NCI-H1092 treated with DMSO at 0.1 percent for 48 hours (cell line): ENCODE results near the gene GPR39.
"Not testable (repeated sequence)": the region's sequence is repeated elsewhere in the genome, so short reads cannot be mapped to it uniquely, and the experiment has no call there.

Source experiments
- DNase-seq: peaks from one replicate; lab custom pipeline; 2025; lab: John Stamatoyannopoulos, UW

Gene GPR39

DNA sequence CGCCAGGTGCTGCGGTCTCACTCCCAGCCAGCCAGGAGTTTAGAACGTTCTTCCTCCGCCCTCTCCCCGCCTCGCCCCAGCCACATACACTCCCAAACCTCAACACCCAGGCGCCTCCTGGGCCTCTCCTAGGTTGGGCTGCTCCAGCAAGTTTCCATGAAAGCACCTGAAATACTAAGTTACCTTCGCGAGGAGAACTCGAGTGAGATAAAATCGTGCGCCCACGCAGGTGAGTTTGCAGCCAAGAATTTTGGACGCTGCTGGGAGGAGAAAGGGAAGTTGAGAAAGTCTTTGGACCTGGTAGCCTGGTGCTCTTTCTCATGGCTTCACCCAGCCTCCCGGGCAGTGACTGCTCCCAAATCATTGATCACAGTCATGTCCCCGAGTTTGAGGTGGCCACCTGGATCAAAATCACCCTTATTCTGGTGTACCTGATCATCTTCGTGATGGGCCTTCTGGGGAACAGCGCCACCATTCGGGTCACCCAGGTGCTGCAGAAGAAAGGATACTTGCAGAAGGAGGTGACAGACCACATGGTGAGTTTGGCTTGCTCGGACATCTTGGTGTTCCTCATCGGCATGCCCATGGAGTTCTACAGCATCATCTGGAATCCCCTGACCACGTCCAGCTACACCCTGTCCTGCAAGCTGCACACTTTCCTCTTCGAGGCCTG is at the start of gene GPR39:
TSS of gene GPR39 (plus strand) at position 83 of the 673 bp plus-strand sequence.
- no peak for DNase-seq

DNA sequence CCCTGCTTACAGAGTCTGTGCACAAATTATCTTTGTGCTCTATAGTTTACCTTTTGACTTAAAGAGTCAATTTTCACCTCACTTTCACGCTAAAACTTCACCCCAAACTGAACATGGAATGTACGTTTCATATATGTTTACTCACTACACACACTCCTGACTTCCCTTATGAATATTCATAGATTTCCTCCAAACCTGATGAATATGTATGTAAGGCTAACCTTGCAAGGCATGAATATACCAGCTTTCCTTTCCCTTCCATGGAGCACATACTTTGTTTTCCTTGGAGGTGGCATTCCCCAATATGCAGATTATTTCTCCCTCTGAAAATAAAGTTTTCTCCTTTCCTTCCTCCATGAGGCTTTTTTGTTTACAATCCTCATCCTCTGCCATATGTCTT is 48.4 kb upstream of the GPR39 start:
- no peak for DNase-seq

DNA sequence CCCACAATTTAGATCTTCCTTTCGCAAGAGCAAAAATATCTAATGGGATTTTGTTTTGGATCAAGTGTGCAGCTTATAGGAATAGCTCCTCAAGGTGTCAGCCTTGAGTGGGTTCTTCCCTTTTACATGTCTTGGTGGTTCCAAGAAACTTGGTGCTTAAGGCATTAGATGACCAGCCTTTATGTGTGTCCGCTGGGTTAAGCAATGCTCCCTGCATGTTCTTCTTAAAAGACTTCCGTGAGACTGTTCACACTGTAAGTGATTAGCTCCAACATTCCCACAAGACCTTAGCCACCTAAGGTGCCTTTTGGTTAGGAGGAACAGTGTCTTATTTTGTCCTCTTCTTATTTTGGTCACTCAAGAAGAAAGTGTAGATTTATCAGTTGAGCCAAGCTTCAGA is 44.3 kb upstream of the GPR39 start:
- no peak for DNase-seq

DNA sequence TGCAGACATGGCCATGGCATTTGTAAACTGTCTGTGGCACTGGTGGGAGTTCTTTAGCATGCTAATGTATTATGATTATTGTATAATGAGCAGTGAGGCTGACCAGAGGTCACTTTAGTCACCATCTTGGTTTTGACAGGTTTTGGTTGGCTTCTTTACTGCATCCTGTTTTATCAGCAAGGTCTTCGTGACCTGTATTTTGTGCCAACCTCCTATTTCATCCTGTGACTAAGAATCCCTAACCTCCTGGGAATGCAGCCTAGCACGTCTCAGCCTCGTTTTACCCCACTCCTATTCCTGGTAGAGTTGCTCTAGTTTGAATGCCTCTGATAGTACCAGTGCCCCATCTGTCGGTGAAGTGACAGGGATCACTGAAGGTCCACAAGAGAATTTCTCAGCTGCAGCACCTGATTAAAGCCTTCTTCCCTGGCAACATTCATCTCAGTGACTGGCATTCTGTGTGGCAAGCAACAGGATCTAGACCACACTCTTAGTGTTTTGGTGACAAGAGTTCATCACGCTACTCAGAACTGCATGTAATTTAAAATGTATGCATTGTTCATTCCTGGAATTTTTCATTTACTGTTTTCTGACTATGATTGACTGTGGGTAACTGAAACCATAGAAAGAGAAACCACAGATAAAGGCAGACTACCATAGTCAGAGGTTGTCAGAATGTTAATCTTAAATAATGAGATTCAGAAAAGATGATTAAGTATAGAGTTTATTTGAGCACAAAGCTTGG is 43.0 kb upstream of the GPR39 start:
- no peak for DNase-seq

DNA sequence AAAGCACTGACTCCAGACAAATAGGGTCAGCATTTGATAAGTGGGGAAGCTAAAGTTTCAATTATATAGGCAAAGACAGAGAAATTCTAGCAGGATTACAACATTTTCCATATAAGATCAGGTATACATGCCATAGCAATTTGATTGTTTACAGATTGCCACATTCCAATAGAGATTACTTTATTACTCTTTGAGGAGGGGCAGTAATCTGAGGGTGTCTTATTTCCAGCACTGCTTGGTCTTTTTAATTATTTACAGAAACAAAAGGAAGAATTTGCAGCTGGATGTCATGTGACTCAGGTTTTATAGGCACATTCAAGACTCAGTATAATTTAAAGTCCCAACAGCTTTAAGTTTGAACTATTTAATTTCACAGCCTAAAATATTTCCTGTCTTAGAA is 42.5 kb upstream of the GPR39 start:
- no peak for DNase-seq

DNA sequence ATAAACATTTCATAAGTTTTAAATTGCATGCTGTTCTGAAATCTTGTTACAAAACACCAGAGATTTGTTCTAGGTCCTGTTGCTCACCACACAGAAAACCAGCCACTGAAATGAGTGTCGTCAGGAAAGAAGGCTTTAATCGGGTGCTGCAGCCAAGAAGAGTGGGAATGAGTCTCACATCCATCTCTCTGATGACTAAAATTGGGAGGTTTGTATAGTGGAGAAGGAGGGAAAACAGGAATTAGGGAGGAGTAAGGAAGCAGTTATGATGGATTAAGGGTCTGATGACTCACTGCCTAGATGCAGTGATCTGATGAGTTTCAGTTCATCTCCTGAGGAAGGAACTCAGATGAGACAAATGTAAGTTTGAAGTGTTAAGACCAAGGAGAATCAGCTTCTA is 42.1 kb upstream of the GPR39 start:
- no peak for DNase-seq

DNA sequence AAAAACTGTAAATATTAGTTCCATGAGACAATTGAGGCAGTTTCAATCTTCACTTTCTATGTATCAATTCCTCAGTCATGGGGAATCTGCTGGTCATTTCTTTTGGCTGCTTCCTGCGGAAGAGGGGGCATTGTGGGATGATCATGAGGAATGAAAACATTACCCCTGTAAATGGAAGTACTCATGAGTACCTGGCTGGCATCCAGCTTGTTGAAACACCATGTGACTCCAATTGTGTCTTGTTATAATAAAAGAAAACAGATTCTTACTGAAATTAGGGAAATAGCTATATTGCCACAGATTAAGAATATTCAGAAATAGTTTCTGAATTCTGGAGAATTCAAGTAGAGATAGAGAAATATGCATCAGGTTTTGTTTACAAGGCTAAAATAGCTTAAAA is 41.6 kb upstream of the GPR39 start:
- DNase-seq: no peak

DNA sequence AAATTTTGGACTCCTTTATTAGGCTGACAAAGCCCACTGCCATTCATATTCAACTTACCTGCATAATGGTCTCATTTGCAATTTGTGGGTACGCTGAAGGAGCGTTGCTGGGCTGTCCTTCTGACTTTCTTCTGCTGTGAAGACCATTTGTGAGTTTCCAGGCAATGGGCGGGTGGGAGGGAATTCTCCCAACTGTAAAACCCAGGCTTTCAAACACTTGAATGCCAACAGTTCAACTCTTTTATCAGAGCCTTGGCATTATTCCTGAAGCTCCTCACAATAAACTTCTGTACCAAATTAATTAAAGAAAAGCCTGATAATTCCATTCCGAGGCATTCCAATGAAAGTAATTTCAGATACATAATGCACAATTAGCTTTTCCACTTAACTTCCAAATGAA is 35.2 kb upstream of the GPR39 start:
- DNase-seq: no peak

DNA sequence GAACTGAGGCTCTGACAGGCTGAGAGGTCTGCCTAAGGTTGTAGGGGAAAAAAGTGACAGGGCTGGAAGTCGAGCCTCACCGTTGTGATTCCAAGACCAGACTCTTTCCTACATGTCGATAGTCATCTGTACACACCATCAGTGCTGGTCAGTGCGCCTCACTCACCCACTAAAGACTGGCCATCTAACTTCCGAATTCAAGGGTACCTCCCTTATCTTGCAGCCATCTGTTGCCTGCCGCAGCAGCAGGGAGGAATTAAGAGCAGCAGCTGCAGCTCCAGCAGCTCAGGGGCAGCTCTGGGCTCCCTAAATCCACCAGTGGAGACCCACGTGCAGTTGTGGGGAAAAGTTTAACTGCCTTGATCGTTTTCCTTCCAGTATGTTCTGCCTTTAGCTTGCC is 32.6 kb upstream of the GPR39 start:
- DNase-seq: no peak

DNA sequence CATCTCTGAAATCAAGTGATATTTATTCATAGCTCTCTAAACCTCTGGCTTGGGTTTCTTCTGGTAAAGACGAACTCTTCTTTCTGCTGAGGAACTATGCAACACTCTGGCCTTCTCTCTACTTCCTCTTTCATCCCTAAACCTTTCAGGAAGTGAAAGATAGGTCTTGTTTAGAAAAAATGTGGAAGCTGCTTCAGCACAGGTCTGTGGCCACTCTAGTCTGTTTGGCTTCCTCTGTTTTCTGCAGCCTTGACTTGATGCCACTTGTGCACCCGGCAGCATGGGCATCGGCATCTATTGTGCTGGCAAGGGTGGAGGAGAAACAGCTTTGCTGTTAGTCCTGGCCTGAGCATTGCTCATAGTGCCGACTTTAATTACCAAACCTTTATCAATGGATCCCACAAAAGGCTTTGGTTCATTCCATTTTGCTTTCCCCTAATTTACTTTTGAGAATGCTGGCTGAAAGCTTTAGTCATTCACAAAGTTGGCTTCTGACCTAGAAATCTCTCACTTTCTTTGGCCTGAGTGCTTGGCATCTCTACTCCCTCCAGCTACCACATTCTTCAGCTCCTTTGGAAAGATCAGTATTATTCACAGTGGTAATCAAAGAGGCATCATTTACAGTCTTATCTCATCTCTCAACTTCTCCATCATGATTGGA is 32.0 kb upstream of the GPR39 start:
- DNase-seq: no peak

DNA sequence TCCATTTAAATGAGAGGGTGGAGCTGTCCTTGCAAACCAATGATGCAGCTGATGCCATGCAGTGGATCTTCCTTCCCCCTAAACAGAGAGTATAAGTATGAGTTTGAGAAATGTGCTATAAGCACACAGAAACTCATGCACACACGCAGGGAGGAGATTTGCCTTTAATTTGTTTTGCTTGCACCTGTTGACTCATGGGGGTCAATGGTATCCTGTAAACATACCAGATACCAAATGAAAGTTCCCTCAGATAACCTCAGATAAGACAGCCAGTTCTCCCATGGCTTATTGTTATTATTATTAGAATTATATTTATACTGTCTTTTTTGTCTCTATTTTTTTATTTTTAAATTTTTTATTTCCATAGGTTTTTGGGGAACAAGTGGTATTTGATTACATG is 29.5 kb upstream of the GPR39 start:
- no peak for DNase-seq

DNA sequence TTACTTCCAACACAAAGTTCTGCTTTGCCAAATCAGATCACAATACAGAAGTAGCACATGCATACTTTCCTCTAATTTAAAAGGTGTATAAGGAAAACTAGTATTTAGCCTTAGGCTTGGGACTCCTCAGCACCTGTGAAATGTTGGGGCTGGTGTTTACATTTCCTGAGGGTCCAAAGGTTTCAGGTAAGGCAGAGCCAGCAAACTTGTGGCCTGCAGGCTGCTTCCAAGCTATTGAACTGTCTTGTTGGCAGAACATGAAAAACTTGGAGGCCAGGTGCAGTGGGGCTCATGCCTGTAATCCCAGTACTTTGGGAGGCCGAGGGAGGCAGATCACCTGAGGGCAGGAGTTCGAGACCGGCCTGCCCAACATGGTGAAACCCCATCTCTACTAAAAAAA is 26.5 kb upstream of the GPR39 start:
- DNase-seq: no peak

DNA sequence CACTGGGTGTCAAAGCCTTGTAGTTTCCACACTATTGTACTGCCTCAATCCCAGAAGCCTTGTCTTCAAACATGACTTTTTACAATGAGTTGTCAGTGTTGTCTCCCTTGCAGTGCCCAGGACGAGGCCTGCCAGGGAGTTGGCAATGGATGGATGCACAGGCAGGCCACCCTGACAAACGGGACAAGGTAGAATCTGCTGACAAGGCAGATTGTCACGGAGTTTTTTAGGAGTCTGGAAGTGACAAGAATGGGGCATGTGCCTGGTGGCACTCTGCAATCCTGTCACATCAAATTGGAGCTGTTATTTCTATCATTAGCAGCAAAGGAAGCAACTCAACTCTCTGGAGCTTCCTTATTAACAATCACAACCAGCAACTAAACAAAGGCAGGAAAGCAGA is 25.2 kb upstream of the GPR39 start:
- DNase-seq: no peak

DNA sequence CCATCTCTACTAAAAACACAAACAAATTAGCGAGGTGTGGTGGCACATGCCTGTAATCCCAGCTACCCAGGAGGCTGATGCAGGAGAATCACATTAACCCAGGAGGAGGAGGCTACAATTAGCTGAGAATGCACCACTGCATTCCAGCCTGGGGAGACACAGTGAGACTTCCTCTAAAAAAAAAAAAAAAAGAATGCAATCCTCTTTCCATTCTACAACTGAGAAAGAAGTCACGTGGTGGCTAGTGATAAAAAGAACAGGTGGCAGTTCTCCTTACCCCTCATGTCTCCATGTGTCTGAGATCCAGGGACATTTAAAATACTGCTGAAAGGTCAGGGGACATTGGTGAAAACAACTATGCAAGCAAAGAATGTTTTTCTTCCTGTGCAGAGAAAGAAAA is 24.4 kb upstream of the GPR39 start:
- DNase-seq: no peak

DNA sequence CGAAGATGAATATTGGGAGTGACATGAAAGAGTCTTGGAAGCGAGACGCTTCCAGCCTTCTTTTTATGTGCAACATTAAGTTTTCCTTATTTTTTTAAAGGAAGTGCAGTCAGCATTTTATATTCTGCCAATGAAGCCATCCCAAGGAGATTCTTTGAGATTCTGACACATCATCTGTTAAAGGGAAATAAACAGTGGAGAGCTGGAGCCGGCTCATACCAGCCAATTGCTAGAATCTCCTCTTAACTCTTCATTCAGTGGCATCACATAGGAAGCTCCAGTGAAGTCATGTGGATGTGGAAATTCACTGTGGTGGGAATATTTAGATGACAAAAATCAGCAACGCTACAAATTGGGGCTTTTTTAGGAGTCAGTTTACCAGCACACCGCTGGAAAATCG is 23.7 kb upstream of the GPR39 start:
- DNase-seq: no peak

DNA sequence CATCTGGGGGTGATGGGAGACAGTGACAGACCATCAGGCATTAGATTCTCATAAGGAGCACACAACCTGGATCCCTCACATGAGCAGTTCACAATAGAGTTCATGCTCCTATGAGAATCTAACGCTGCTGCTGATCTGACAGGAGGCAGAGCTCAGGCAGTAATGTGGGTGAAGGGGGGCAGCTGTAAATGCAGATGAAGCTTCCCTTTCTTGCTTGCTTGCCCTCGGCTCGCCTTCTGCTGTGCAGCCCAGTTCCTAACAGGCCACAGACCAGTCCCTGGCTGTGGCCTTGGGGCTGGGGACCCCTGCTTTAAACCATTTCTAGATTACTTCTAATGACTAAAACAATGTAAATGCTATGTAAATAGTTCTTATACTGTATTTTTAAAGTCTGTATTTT is 19.6 kb upstream of the GPR39 start:
- DNase-seq: not testable (repeated sequence)

DNA sequence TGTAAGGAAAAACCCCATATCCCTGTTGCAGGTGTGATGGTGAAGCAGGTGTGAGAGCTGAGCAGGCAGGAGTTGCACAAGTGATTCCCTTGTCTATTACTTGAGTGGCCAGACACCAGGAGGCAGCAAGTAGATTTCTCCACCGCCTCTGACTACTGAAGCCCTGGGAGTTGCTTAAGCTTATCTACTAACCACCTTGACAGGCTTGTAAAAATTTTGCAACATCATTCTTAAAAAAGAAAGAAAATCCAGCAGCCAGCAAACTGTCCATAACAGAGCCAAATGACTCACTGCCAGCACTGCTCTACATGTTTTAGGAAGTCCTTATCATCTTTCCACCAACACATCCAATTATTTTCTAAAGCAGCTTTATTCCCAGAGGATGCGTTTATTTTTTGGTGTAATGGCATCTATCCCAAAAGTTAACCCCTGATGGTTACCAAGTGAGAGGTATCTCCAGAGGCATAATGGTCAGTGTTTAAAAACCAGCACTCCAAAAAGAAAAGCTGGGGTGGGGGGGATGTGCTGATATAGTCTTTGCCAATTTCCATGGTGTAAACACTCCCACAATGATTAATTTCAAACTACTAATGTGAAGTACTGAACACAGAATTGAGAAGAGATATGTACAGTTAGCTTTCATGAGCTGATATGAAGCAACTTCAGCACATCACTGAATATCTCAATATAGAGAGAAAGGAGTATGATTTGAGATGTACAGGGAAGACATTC is 16.3 kb upstream of the GPR39 start:
- no peak for DNase-seq

DNA sequence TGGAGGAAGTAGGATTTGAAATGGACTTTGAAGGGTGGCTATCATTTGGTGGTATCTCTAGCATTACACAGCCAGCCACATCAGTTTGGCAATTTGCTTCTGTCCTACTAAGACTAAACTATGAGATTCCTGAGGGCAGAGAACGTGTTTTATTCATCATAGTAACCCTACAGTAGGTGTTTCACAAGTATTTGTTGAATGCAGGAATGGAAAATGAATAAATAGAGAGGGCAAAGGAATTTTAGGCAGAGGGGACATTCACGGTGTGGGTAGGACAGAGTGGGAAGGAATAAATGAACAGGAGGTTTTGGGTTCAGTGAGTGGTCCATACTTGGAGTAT is 15.7 kb upstream of the GPR39 start:
- DNase-seq: no peak

DNA sequence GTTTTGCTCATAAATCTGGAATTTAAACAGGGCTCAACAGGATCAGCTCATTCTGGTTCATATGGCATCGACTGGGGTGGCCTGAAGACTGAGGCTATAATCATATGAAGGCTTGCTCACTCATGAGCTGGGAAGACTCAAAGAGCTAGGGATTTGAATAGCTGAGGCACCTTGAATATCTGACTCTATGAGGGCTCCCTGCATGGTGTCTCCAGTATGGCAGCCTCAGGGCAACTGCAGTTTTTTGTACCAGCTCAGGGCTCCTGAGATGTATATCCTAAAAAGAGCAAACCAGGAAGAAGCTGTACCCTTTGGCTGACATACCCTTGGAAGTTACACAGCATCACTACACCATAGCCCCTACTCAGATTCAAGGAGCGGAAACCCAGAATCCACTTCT is 15.3 kb upstream of the GPR39 start:
- no peak for DNase-seq

DNA sequence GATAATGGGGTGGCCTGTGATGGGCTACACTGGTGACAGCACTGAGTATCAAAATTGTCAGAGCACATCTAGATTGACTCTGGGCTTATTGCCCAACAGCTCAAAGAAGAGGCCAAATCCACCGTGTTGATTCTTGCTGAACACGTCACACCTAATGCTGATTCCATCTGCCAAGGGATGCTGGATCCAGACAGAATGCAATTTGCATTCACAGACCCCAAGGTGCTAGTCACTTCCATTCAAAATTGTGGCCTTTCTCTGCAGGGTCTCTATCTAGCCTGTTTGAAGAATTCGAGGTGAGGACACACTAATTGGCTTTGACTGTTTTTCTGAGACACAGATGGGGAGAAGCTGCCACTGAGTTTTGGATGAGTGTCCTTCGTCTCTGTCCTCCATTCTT is 13.5 kb upstream of the GPR39 start:
- DNase-seq: peak; percentile 31

DNA sequence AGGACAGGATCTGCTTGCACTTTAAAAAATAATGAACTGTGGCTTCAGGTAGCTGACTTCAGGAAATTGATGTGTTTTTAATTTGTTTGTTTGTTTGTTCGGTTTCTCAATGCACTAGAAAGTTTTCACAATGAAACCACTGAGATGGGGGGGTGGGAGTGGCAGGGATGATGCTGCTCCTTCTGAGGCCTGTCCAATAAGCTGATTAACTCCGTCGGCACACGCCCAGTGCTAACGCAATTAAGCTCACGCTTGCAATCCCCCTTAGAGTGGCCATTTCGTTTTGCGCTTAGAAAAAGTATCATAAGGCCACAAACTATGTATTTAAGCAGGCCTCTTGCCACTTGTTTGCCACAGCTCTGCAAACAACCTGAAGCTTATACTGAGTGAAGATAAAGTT is 12.5 kb upstream of the GPR39 start:
- DNase-seq: no peak

DNA sequence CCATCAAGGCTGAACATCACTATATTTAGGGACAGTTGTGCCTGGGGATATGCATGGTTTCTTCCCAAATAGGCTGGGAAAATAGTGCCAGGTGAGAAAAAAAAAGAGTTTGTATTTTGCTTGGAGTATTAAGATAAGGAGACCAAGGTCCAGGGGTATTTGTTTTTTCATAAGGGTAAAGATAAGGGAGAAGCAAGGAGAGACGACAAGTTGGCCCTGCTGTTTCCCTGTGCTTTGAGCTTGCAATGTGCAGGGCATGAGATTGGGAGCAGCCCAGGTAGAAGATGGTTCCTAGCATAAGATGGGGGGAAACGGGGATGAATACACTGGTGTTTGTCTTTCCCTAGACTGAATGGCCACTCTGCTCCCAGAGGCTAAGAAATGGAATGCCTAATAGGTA is 8.8 kb upstream of the GPR39 start:
- DNase-seq: no peak

DNA sequence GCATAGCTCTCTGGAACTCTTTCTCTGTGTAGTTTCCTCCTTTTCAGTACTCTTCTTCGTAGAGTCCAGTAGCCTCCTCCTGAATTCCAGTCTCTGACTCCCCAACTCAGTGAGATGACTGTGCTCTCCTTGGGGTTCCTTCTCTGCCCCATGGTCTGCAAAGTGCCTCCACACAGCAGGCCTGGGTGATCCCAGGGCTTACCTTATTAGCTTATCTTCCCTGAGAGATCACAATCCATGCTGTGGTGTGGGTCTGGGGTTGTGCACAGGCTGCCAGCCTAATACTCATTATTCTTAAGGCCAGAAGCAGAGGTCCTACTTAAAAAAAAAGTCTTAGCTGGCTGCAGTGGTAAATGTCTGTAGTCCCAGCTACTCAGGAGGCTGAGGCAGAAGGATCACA is 4.6 kb upstream of the GPR39 start:
- no peak for DNase-seq
